ENCODE results near the gene PADI2. TPM values are rescaled to one million over a fixed set of nuclear protein-coding genes. Genes with fewer than 3 reads are reported as not detected.

Gene PADI2
- total RNA-seq, 1 experiment from 2014 or later, result 3.0 TPM

DNA sequence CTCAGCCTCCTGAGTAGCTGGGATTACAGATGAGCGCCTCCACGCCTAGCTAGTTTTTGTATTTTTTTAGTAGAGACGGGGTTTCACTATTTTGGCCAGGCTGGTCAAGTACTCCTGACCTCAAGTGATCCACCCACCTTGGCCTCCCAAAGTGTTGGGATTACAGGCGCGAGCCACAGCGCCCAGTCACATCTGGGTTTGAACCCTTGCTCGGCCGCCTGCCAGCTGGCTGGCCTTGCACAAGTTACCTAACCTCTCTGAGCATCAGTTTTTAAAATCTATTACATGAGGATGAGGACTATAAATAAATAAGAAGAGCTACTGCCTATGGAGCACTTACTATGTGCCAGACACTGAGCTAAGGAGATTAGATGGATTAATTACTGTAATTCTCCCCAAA, 17.7 kb upstream of the PADI2 start:
- Histone ChIP-seq H4K20me1 (ENCODE audit: control insufficient read depth, insufficient read depth, insufficient read length) (no peaks in the 10 kb centered on the region), H3K56ac (ENCODE audit: insufficient read length, low read depth, low read length) (no peak overlapping the region), H3K79me1 (ENCODE audit: insufficient read depth, low read depth, low read length, poor library complexity, severe bottlenecking) (no peaks in the 10 kb centered on the region), H4K8ac (replicated peaks; ENCODE audit: insufficient read length, low read depth, low read length) (no peak overlapping the region), H3K27ac (ENCODE audit: insufficient read length, low read depth, low read length) (no peak overlapping the region), H3K4ac (ENCODE audit: low read depth, low read length) (no peak overlapping the region), H3K9me3 (ENCODE audit: control insufficient read depth, low read depth, low read length) (no peaks in the 10 kb centered on the region), H4K5ac (ENCODE audit: insufficient read length, low read depth, low read length) (no peak overlapping the region), H2AK5ac (ENCODE audit: insufficient read length, low read length) (no peak overlapping the region), H3K79me2 (ENCODE audit: insufficient read depth, low read length) (no peaks in the 10 kb centered on the region), H2BK12ac (ENCODE audit: insufficient read length, low read depth, low read length) (no peak overlapping the region), H4K91ac (ENCODE audit: insufficient read length, low read depth, low read length) (no peak overlapping the region), H3K23ac (ENCODE audit: insufficient read length, low read depth, low read length) (no peak overlapping the region), H3K23me2 (ENCODE audit: insufficient read length, low read depth, low read length, poor library complexity, severe bottlenecking) (peaks cover 3% of the 10 kb centered on the region), H2BK5ac (ENCODE audit: insufficient read length, low read length) (no peak overlapping the region), H2BK20ac (ENCODE audit: low read depth, low read length, poor library complexity, severe bottlenecking) (no peak overlapping the region), H2BK120ac (ENCODE audit: low read depth, low read length, poor library complexity, severe bottlenecking) (no peak overlapping the region), H3K14ac (ENCODE audit: insufficient read depth, low read length) (no peak overlapping the region), H3K9ac (ENCODE audit: extremely low read depth, insufficient read length, low read length) (no peak overlapping the region), H3K27me3 (ENCODE audit: insufficient read depth, low read length) (no peaks in the 10 kb centered on the region), H3K4me1 (ENCODE audit: insufficient read depth, low read length) (0 out of 2 replicates have a peak, but pooled peaks cover 4% of the 10 kb centered on the region), H3T11ph (ENCODE audit: low read length) (no peak overlapping the region), H2BK15ac (ENCODE audit: low read depth, low read length) (no peak overlapping the region), H3K18ac (ENCODE audit: insufficient read length, low read depth, low read length) (no peak overlapping the region), H2AFZ (ENCODE audit: low read length) (no peak overlapping the region), H3K4me2 (ENCODE audit: insufficient read depth, insufficient read length, low read length) (no peak overlapping the region)
- TF ChIP-seq, protein P1, sequence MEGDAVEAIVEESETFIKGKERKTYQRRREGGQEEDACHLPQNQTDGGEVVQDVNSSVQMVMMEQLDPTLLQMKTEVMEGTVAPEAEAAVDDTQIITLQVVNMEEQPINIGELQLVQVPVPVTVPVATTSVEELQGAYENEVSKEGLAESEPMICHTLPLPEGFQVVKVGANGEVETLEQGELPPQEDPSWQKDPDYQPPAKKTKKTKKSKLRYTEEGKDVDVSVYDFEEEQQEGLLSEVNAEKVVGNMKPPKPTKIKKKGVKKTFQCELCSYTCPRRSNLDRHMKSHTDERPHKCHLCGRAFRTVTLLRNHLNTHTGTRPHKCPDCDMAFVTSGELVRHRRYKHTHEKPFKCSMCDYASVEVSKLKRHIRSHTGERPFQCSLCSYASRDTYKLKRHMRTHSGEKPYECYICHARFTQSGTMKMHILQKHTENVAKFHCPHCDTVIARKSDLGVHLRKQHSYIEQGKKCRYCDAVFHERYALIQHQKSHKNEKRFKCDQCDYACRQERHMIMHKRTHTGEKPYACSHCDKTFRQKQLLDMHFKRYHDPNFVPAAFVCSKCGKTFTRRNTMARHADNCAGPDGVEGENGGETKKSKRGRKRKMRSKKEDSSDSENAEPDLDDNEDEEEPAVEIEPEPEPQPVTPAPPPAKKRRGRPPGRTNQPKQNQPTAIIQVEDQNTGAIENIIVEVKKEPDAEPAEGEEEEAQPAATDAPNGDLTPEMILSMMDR (conservative IDR thresholded peaks at IDR 0.05), result no peak
- Mint-ChIP-seq H3K36me3 (ENCODE audit: insufficient read depth in 1 of 3, low read depth in 3 of 3) (peaks cover 0 to 4% (median 2%) of the 10 kb centered on the region in 3 experiments; a peak in 2 of 7 replicates), H3K9me3 (peaks cover 7 to 15% of the 10 kb centered on the region in 2 experiments; a peak in 4 of 5 replicates), H3K27ac (no peak overlapping the region), H3K27me3 (ENCODE audit: low read depth) (peaks cover 6% of the 10 kb centered on the region), H3K4me1 (peaks cover 8 to 13% of the 10 kb centered on the region in 2 experiments), H3K4me3 (no peak overlapping the region)
- DNase-seq, result no peak
- no CpG with 5 or more reads among the region's 8 CpGs for WGBS (ENCODE audit: extremely low coverage, insufficient read length, low lambda C conversion rate)
